ENCODE data around the gene ZDHHC11B. TPM values are rescaled to one million over a fixed set of nuclear protein-coding genes. Genes with fewer than 3 reads are reported as not detected.

ZDHHC11B gene
- total and polyA plus RNA-seq, 8 donors, result 0.93 to 42.4 (median 8.6) TPM

GRCh38 chr5:675871-676698 lies 108.4 kb downstream of the ZDHHC11B start:
- intact Hi-C loops (cut with DNase I; ENCODE audit: low total_unique reads), result no loop called here
- peak in 1 of 2 donors; percentile 23 for DNase-seq

GRCh38 chr5:675111-675870 lies 109.2 kb downstream of the ZDHHC11B start:
- Histone ChIP-seq H3K4me3 (no peak overlapping the region), H3K27me3 (peaks cover 0 to 31% (median 6%) of the 10 kb centered on the region in 3 donors), H3K27ac (no peak overlapping the region), H3K9me3 (no peaks in the 10 kb centered on the region), H3K4me1 (peaks cover 34 to 43% (median 39%) of the 10 kb centered on the region in 4 donors), H3K36me3 (no peaks in the 10 kb centered on the region)
- WGBS, 5 donors, result 67 to 80% (median 77%) methylated on average over 14 to 20 of the region's 20 CpGs
- TF ChIP-seq POLR2AphosphoS5 (IDR thresholded peaks at IDR 0.05) (no peak), POLR2A (IDR thresholded peaks at IDR 0.05) (no peak), CTCF (IDR thresholded peaks at IDR 0.05) (no peak)
- peak in 1 of 2 donors; percentile 21 for DNase-seq
- intact Hi-C loops (cut with DNase I; ENCODE audit: low total_unique reads), result no loop called here

More at GRCh38 chr5:675871-676698, 108.4 kb downstream of the ZDHHC11B start:
- 72 to 82% (median 79%) methylated on average over 27 to 36 of the region's 36 CpGs for WGBS, 5 donors
- Histone ChIP-seq H3K4me1 (peaks cover 34 to 40% (median 37%) of the 10 kb centered on the region in 4 donors), H3K4me3 (no peak overlapping the region), H3K36me3 (no peaks in the 10 kb centered on the region), H3K27ac (no peak overlapping the region), H3K27me3 (peaks cover 0 to 31% (median 6%) of the 10 kb centered on the region in 3 donors), H3K9me3 (no peaks in the 10 kb centered on the region)
- TF ChIP-seq POLR2AphosphoS5 (IDR thresholded peaks at IDR 0.05) (no peak), CTCF (IDR thresholded peaks at IDR 0.05) (no peak)

GRCh38 chr5:674630-675011 lies 109.9 kb downstream of the ZDHHC11B start:
- intact Hi-C loops (cut with DNase I; ENCODE audit: low total_unique reads), result loop anchor here (5.0 kb wide), 1 partner anchor 233 kb away; no protein-coding TSS in a partner anchor
- peaks cover 0 to 31% (median 6%) of the 10 kb centered on the region in 3 donors for H3K27me3 ChIP-seq
- no peaks in the 10 kb centered on the region for H3K9me3 ChIP-seq
- peak; percentile 22 to 26 for DNase-seq
- no peak for TF ChIP-seq EP300 (IDR thresholded peaks at IDR 0.05)
- no peak for TF ChIP-seq POLR2AphosphoS5 (IDR thresholded peaks at IDR 0.05)
- no peak for TF ChIP-seq POLR2A (IDR thresholded peaks at IDR 0.05)
- TF ChIP-seq CTCF (IDR thresholded peaks at IDR 0.05), result no peak
- H3K27ac ChIP-seq, result no peak overlapping the region
- 51 to 80% (median 59%) methylated on average over 1 to 7 of the region's 7 CpGs; no CpG with 5 or more reads in 1 of the 5 donors for WGBS, 5 donors
- peaks cover 34 to 43% (median 39%) of the 10 kb centered on the region in 4 donors for H3K4me1 ChIP-seq
- H3K4me3 ChIP-seq, result no peak overlapping the region
- no peaks in the 10 kb centered on the region for H3K36me3 ChIP-seq

- TF ChIP-seq CTCF (IDR thresholded peaks at IDR 0.05) (no peak), EP300 (IDR thresholded peaks at IDR 0.05) (no peak), POLR2A (IDR thresholded peaks at IDR 0.05) (no peak), POLR2AphosphoS5 (IDR thresholded peaks at IDR 0.05) (no peak)
- 40 to 49% (median 41%) methylated on average over 18 to 27 of the region's 27 CpGs for WGBS, 5 donors
- H3K27me3 ChIP-seq, result peaks cover 0 to 31% (median 6%) of the 10 kb centered on the region in 3 donors
- H3K4me1 ChIP-seq, result peaks cover 34 to 49% (median 42%) of the 10 kb centered on the region in 4 donors
- H3K9me3 ChIP-seq, result no peaks in the 10 kb centered on the region
- intact Hi-C loops (cut with DNase I; ENCODE audit: low total_unique reads), result loop anchor here (5.0 kb wide), 1 partner anchor 233 kb away; no protein-coding TSS in a partner anchor
- DNase-seq, result peak in 1 of 2 donors; percentile 43
- H3K4me3 ChIP-seq, result no peak overlapping the region
- H3K27ac ChIP-seq, result no peak overlapping the region
- H3K36me3 ChIP-seq, result no peaks in the 10 kb centered on the region
These were observed 110.5 kb downstream of the ZDHHC11B start for GRCh38 chr5:673831-674629.

All from stomach (tissue), 9 donors.